Uterus (tissue), 2 donors: ENCODE results near the gene OSER1.
"Not testable (repeated sequence)": the region's sequence is repeated elsewhere in the genome, so short reads cannot be mapped to it uniquely, and the experiment has no call there.

Experiments used
- CTCF ChIP-seq, 4 experiments: fragments of 200-600 bp in 2 of 4; fragments of 450-650 bp in 2 of 4; sonication (generic) in 2 of 4; IDR thresholded peaks; one replicate each; pipeline ENCODE4 v1.5.1; 2016 to 2019; ENCODE audit warnings: antibody characterized with exemption in 4 of 4, mild to moderate bottlenecking in 2 of 4, moderate library complexity in 1 of 4
- POLR2A ChIP-seq, 2 donors: fragments of 450-650 bp; IDR thresholded peaks; one replicate each; pipeline ENCODE4 v1.6.1; 2016; ENCODE audit warnings: antibody characterized with exemption in 2 of 2, mild to moderate bottlenecking in 1 of 2, moderate library complexity in 1 of 2

GRCh38 chr20:44232469-44232856 is 21.9 kb upstream of the OSER1 start:
- not testable (repeated sequence) for TF ChIP-seq CTCF, POLR2A (IDR thresholded peaks at IDR 0.05)
